NT2/D1 (cell line): ENCODE data around the gene PLCG2.

Source experiments
- SUZ12 ChIP-seq: IDR thresholded peaks from 2 replicates; pipeline ENCODE4 v1.6.1; 2011; ENCODE audit not compliant: insufficient read length, insufficient read depth; ENCODE audit errors: extremely low read depth
- YY1 ChIP-seq: IDR thresholded peaks from 2 replicates; pipeline ENCODE4 v1.6.1; 2011; ENCODE audit not compliant: insufficient read length, insufficient read depth
- ZNF274 ChIP-seq: IDR thresholded peaks from 2 replicates; pipeline ENCODE4 v1.6.1; 2011; ENCODE audit warnings: mild to moderate bottlenecking, low read depth, low read length

DNA sequence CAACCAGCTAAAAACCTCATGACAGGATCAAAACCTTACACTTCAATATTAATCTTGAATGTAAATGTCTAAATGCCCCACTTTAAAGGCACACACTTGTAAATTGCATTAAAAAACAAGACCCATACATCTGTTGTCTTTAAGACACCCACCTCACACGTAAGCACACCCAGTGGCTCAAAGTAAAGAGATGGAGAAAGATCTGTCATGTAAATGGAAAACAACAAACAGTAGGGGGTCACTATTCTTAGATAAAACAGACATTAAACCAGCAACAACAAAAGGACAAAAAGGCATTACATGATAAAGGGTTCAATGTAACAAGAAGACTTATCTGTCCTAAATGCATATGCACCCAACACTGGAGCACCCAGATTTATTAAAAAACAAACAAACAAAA lies 196.5 kb downstream of the PLCG2 start:
- no peak for TF ChIP-seq ZNF274
- no peak for TF ChIP-seq SUZ12
- TF ChIP-seq YY1 = no peak
